ENCODE results near the gene DLG2.

Gene DLG2

DNA sequence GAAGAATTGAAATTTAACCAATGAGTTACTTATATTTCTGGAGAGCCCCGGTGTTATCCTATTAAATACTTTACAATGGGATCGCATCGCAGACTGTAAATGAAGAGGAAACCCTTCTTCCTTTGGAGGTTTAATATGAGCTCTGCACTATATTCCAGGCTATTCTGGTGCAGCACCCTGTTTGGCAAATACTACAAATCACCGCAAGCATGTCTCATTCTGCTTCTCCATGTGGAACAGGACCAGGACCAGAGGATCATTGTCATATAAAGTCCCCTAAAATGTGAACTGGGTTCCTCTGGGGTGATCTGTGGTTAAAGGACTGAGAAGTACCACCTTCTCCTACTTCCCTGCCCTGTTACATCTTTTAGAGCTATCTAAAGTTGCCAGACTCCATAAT, 703.7 kb downstream of the DLG2 start:
- CTCF ChIA-PET: interaction anchor here (0.7 kb wide), 1 partner anchor 10 kb away, joined by 3 read pairs; no protein-coding TSS in a partner anchor
- no peak overlapping the region for H3K4me3 ChIP-seq (ENCODE audit: control insufficient read depth in 1 of 7, extremely low read depth in 1 of 7, insufficient read depth in 4 of 7, low read depth in 2 of 7, low read length in 6 of 7)

DNA sequence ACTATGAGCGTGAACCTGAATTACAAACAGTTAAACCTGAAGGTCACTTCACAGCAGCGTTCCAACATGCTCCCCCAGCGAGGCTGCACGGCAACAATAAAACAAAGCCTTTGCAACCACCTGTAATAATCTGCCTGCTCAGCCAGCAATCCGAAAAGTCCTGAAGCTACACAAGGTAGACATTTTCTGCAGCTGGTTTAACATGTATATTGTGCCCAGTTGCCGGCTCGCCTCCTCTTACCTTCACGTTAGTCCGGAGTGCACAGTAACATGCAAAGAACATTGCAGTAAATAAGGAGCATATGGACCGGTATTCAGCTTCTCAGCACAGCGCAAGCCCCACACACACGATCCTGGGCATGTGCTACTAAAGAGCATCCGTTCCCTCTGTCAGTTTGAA, 704.3 kb downstream of the DLG2 start:
- CTCF ChIA-PET: no interaction called here
- POLR2A ChIA-PET: no interaction called here

More for the DNA sequence above, 703.7 kb downstream of the DLG2 start:
- peaks cover 0 to 10% (median 6%) of the 10 kb centered on the region in 5 experiments for H3K27me3 ChIP-seq (replicated peaks in 2 of 5; ENCODE audit: control insufficient read depth in 4 of 5, insufficient read depth in 5 of 5, low read length in 4 of 5)
- DNase-seq: no peak
- WGBS (ENCODE audit: insufficient coverage): 89% methylated on average over 3 of the region's 4 CpGs
- H3K27ac ChIP-seq (ENCODE audit: insufficient read depth in 1 of 2, low read depth in 1 of 2, low read length in 2 of 2, poor library complexity in 1 of 2, severe bottlenecking in 2 of 2): no peak overlapping the region
- no peaks in the 10 kb centered on the region for H3K9me3 ChIP-seq (ENCODE audit: control extremely low read depth in 1 of 5, control insufficient read depth in 4 of 5, insufficient read depth in 2 of 5, low read depth in 1 of 5, low read length in 4 of 5)
- no peaks in the 10 kb centered on the region for H3K36me3 ChIP-seq (ENCODE audit: control insufficient read depth in 4 of 4, insufficient read depth in 4 of 4, low read length in 3 of 4)
- POLR2A ChIA-PET: interaction anchor here (0.7 kb wide), 1 partner anchor 557 kb away, joined by 3 read pairs; no protein-coding TSS in a partner anchor
- H3K4me1 ChIP-seq (ENCODE audit: control extremely low read depth in 1 of 4, control insufficient read depth in 4 of 4, insufficient read depth in 4 of 4, low read length in 3 of 4): no peaks in the 10 kb centered on the region

DNA sequence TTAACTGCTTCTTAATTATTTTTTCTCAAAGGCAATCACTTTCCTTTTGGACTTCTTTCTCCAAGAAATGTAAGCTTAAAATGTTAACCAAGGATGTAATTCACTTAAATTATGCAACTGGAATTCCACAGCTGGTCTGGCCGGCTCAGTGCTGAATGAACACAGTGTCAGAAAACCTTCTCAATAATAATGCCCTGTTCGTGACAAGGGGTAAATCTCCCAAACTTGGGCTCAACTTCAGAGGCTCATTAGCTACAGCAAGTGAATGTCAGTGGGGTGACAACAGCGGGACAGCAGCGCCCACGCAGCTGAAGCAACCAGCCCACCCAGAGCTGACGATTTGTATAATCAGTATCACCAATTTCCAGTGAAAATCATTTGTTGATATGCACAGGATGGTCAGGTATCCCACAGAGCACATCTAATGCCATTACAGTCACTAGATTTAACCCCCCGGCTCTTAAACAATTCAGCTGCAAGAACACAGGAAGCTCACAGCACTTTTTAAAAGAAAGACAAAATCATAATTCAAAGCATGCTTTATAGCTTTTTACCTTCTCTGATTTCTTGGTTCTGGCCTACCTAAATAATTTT, 704.8 kb downstream of the DLG2 start:
- H3K9me3 ChIP-seq (ENCODE audit: control extremely low read depth in 1 of 5, control insufficient read depth in 4 of 5, insufficient read depth in 2 of 5, low read depth in 1 of 5, low read length in 4 of 5): no peaks in the 10 kb centered on the region
- WGBS (ENCODE audit: insufficient coverage): 48% methylated on average over 6 of the region's 7 CpGs
- ChIA-PET POLR2A (no interaction called here), CTCF (no interaction called here)
- no peak for DNase-seq
- peaks cover 0 to 10% (median 6%) of the 10 kb centered on the region in 5 experiments for H3K27me3 ChIP-seq (replicated peaks in 2 of 5; ENCODE audit: control insufficient read depth in 4 of 5, insufficient read depth in 5 of 5, low read length in 4 of 5)
- no peaks in the 10 kb centered on the region for H3K4me1 ChIP-seq (ENCODE audit: control extremely low read depth in 1 of 4, control insufficient read depth in 4 of 4, insufficient read depth in 4 of 4, low read length in 3 of 4)
- no peak overlapping the region for H3K27ac ChIP-seq (ENCODE audit: insufficient read depth in 1 of 2, low read depth in 1 of 2, low read length in 2 of 2, poor library complexity in 1 of 2, severe bottlenecking in 2 of 2)
- H3K36me3 ChIP-seq (ENCODE audit: control insufficient read depth in 4 of 4, insufficient read depth in 4 of 4, low read length in 3 of 4): no peaks in the 10 kb centered on the region
- no peak overlapping the region for H3K4me3 ChIP-seq (ENCODE audit: control insufficient read depth in 1 of 7, extremely low read depth in 1 of 7, insufficient read depth in 4 of 7, low read depth in 2 of 7, low read length in 6 of 7)

More for the DNA sequence above, 704.3 kb downstream of the DLG2 start:
- no peak overlapping the region for H3K27ac ChIP-seq (ENCODE audit: insufficient read depth in 1 of 2, low read depth in 1 of 2, low read length in 2 of 2, poor library complexity in 1 of 2, severe bottlenecking in 2 of 2)
- H3K4me1 ChIP-seq (ENCODE audit: control extremely low read depth in 1 of 4, control insufficient read depth in 4 of 4, insufficient read depth in 4 of 4, low read length in 3 of 4): no peaks in the 10 kb centered on the region
- 29% methylated on average over 12 of the region's 13 CpGs for WGBS (ENCODE audit: insufficient coverage)
- no peak for DNase-seq
- peaks cover 0 to 10% (median 6%) of the 10 kb centered on the region in 5 experiments for H3K27me3 ChIP-seq (replicated peaks in 2 of 5; ENCODE audit: control insufficient read depth in 4 of 5, insufficient read depth in 5 of 5, low read length in 4 of 5)
- H3K4me3 ChIP-seq (ENCODE audit: control insufficient read depth in 1 of 7, extremely low read depth in 1 of 7, insufficient read depth in 4 of 7, low read depth in 2 of 7, low read length in 6 of 7): no peak overlapping the region
- H3K36me3 ChIP-seq (ENCODE audit: control insufficient read depth in 4 of 4, insufficient read depth in 4 of 4, low read length in 3 of 4): no peaks in the 10 kb centered on the region
- H3K9me3 ChIP-seq (ENCODE audit: control extremely low read depth in 1 of 5, control insufficient read depth in 4 of 5, insufficient read depth in 2 of 5, low read depth in 1 of 5, low read length in 4 of 5): no peaks in the 10 kb centered on the region

DNA sequence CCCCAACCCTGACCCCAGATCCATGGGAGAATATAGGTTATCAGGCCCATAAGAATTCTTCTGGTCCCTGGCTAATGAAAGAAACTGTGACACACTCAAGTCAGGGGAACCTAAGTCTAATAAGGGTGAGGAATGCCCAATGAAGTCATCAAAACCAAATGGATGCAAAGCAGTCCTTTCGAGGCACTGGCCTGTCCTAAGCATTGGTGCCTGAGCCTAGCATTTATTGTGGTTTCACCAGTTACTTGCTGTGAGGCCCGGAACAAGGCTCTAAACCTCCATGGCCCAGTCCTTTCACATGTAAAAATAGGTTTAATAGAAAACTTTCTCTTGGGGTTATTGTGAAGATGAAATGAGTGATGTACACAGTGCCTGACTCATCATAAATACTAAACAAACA, 712.6 kb downstream of the DLG2 start:
- Histone ChIP-seq H3K9me3 (ENCODE audit: control extremely low read depth in 1 of 5, control insufficient read depth in 4 of 5, insufficient read depth in 2 of 5, low read depth in 1 of 5, low read length in 4 of 5) (no peaks in the 10 kb centered on the region), H3K27me3 (replicated peaks in 2 of 5; ENCODE audit: control insufficient read depth in 4 of 5, insufficient read depth in 5 of 5, low read length in 4 of 5) (no peaks in the 10 kb centered on the region), H3K27ac (ENCODE audit: insufficient read depth in 1 of 2, low read depth in 1 of 2, low read length in 2 of 2, poor library complexity in 1 of 2, severe bottlenecking in 2 of 2) (no peak overlapping the region), H3K4me1 (ENCODE audit: control extremely low read depth in 1 of 4, control insufficient read depth in 4 of 4, insufficient read depth in 4 of 4, low read length in 3 of 4) (no peaks in the 10 kb centered on the region), H3K36me3 (ENCODE audit: control insufficient read depth in 4 of 4, insufficient read depth in 4 of 4, low read length in 3 of 4) (no peaks in the 10 kb centered on the region), H3K4me3 (ENCODE audit: control insufficient read depth in 1 of 7, extremely low read depth in 1 of 7, insufficient read depth in 4 of 7, low read depth in 2 of 7, low read length in 6 of 7) (no peak overlapping the region)
- POLR2A ChIA-PET: no interaction called here
- 100% methylated on average over 1 of the region's 2 CpGs for WGBS (ENCODE audit: insufficient coverage)
- CTCF ChIA-PET: no interaction called here
- no peak for DNase-seq

DNA sequence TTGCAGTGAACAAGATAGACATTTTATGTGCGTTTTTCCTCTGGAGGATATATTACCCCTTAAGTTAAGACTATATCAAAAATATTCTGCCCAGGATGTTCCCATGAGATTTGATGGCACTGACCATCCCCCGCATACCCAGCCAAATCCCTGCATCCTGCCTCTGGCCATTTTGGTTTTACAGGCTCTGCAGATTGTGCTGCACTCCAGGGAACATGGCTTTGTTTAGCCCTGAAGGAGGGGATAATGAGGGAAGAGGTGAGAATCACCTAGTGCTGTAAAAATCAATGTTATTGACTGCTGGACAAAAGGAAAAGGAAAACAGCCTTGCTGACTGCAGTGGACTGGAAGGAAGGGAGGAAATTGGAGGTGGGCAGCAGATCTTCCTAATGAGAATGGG, 717.4 kb downstream of the DLG2 start:
- CTCF ChIA-PET: no interaction called here

DNA sequence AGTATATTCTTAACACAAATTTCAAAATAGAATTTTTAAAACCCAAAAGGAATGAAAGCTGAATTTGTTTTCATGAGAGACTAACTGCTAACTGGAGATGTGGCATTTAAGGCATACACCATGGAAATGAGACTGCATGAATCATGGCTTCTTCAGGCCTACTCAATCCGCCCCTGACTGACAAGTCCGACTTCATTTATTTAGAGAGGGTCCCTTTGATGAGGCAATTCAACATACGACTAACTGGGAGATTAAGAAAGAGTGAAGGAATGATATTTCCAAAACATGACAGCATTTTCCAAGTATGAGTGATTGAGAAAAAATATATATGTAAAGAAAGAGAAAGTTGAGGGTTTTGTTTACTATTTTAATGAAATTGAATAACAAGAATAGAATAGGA, 720.1 kb downstream of the DLG2 start:
- Histone ChIP-seq H3K4me3 (ENCODE audit: control insufficient read depth in 1 of 7, extremely low read depth in 1 of 7, insufficient read depth in 4 of 7, low read depth in 2 of 7, low read length in 6 of 7) (no peak overlapping the region), H3K27me3 (replicated peaks in 2 of 5; ENCODE audit: control insufficient read depth in 4 of 5, insufficient read depth in 5 of 5, low read length in 4 of 5) (no peaks in the 10 kb centered on the region), H3K36me3 (ENCODE audit: control insufficient read depth in 4 of 4, insufficient read depth in 4 of 4, low read length in 3 of 4) (no peaks in the 10 kb centered on the region), H3K4me1 (ENCODE audit: control extremely low read depth in 1 of 4, control insufficient read depth in 4 of 4, insufficient read depth in 4 of 4, low read length in 3 of 4) (no peaks in the 10 kb centered on the region), H3K9me3 (ENCODE audit: control extremely low read depth in 1 of 5, control insufficient read depth in 4 of 5, insufficient read depth in 2 of 5, low read depth in 1 of 5, low read length in 4 of 5) (no peaks in the 10 kb centered on the region), H3K27ac (ENCODE audit: insufficient read depth in 1 of 2, low read depth in 1 of 2, low read length in 2 of 2, poor library complexity in 1 of 2, severe bottlenecking in 2 of 2) (no peak overlapping the region)
- WGBS (ENCODE audit: insufficient coverage): 100% methylated on average over 2 of the region's 3 CpGs
- ChIA-PET CTCF (no interaction called here), POLR2A (no interaction called here)
- DNase-seq: no peak

More for the DNA sequence above, 717.4 kb downstream of the DLG2 start:
- no peak overlapping the region for H3K4me3 ChIP-seq (ENCODE audit: control insufficient read depth in 1 of 7, extremely low read depth in 1 of 7, insufficient read depth in 4 of 7, low read depth in 2 of 7, low read length in 6 of 7)
- WGBS (ENCODE audit: insufficient coverage): 100% methylated on average over 1 of the region's 2 CpGs
- no peak overlapping the region for H3K27ac ChIP-seq (ENCODE audit: insufficient read depth in 1 of 2, low read depth in 1 of 2, low read length in 2 of 2, poor library complexity in 1 of 2, severe bottlenecking in 2 of 2)
- H3K9me3 ChIP-seq (ENCODE audit: control extremely low read depth in 1 of 5, control insufficient read depth in 4 of 5, insufficient read depth in 2 of 5, low read depth in 1 of 5, low read length in 4 of 5): no peaks in the 10 kb centered on the region
- no peaks in the 10 kb centered on the region for H3K4me1 ChIP-seq (ENCODE audit: control extremely low read depth in 1 of 4, control insufficient read depth in 4 of 4, insufficient read depth in 4 of 4, low read length in 3 of 4)
- no peaks in the 10 kb centered on the region for H3K27me3 ChIP-seq (replicated peaks in 2 of 5; ENCODE audit: control insufficient read depth in 4 of 5, insufficient read depth in 5 of 5, low read length in 4 of 5)
- H3K36me3 ChIP-seq (ENCODE audit: control insufficient read depth in 4 of 4, insufficient read depth in 4 of 4, low read length in 3 of 4): no peaks in the 10 kb centered on the region
- POLR2A ChIA-PET: no interaction called here
- no peak for DNase-seq

DNA sequence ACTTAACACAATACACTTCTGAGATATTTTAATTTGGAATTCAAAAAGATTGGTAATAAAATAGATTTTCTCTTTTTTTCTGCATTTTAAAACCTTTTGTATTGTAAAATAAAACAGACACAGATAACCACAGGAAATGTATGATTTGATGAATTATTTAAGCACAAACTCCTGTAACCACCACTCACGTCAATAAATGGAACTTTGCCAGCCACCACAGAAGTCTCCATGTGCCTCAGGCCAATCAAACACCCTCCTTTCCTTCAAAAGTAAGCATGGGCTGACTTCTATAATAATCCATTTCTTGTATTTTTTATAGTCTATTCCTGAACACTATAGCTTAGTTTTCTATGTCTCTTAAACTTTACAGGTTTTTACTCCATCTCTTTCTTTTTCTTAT, 721.7 kb downstream of the DLG2 start:
- H3K4me1 ChIP-seq (ENCODE audit: control extremely low read depth in 1 of 4, control insufficient read depth in 4 of 4, insufficient read depth in 4 of 4, low read length in 3 of 4): no peaks in the 10 kb centered on the region
- WGBS (ENCODE audit: insufficient coverage): no CpG with 5 or more reads among the region's 1 CpG
- no peak for DNase-seq
- H3K27me3 ChIP-seq (replicated peaks in 2 of 5; ENCODE audit: control insufficient read depth in 4 of 5, insufficient read depth in 5 of 5, low read length in 4 of 5): no peaks in the 10 kb centered on the region
- ChIA-PET CTCF (no interaction called here), POLR2A (no interaction called here)
- no peaks in the 10 kb centered on the region for H3K9me3 ChIP-seq (ENCODE audit: control extremely low read depth in 1 of 5, control insufficient read depth in 4 of 5, insufficient read depth in 2 of 5, low read depth in 1 of 5, low read length in 4 of 5)
- H3K4me3 ChIP-seq (ENCODE audit: control insufficient read depth in 1 of 7, extremely low read depth in 1 of 7, insufficient read depth in 4 of 7, low read depth in 2 of 7, low read length in 6 of 7): no peak overlapping the region
- H3K27ac ChIP-seq (ENCODE audit: insufficient read depth in 1 of 2, low read depth in 1 of 2, low read length in 2 of 2, poor library complexity in 1 of 2, severe bottlenecking in 2 of 2): no peak overlapping the region
- no peaks in the 10 kb centered on the region for H3K36me3 ChIP-seq (ENCODE audit: control insufficient read depth in 4 of 4, insufficient read depth in 4 of 4, low read length in 3 of 4)

Data from common myeloid progenitor, CD34-positive (primary cell).